ENCODE results near the gene STAG3. TPM values are rescaled to one million over a fixed set of nuclear protein-coding genes. Genes with fewer than 3 reads are reported as not detected.

The STAG3 gene
- total and polyA plus RNA-seq, 9 of the 15 experiments (the other 6 are each of a cell fraction or from before 2014, with no cell fraction given), result 0.54 to 2.5 (median 1.7) TPM

GRCh38 chr7:100158229-100159098 lies 19.3 kb upstream of the STAG3 start, which contains the start of gene TRAPPC14 (continued):
- TF ChIP-seq RREB1 (CRISPR knock-in tag; IDR thresholded peaks at IDR 0.05) (no peak), KDM5B (IDR thresholded peaks at IDR 0.05; ENCODE audit: insufficient replicate concordance, low read depth, low read length) (peak; percentile 29), MECOM (CRISPR knock-in tag; IDR thresholded peaks at IDR 0.05) (no peak)
- TF ChIP-seq, protein P1, sequence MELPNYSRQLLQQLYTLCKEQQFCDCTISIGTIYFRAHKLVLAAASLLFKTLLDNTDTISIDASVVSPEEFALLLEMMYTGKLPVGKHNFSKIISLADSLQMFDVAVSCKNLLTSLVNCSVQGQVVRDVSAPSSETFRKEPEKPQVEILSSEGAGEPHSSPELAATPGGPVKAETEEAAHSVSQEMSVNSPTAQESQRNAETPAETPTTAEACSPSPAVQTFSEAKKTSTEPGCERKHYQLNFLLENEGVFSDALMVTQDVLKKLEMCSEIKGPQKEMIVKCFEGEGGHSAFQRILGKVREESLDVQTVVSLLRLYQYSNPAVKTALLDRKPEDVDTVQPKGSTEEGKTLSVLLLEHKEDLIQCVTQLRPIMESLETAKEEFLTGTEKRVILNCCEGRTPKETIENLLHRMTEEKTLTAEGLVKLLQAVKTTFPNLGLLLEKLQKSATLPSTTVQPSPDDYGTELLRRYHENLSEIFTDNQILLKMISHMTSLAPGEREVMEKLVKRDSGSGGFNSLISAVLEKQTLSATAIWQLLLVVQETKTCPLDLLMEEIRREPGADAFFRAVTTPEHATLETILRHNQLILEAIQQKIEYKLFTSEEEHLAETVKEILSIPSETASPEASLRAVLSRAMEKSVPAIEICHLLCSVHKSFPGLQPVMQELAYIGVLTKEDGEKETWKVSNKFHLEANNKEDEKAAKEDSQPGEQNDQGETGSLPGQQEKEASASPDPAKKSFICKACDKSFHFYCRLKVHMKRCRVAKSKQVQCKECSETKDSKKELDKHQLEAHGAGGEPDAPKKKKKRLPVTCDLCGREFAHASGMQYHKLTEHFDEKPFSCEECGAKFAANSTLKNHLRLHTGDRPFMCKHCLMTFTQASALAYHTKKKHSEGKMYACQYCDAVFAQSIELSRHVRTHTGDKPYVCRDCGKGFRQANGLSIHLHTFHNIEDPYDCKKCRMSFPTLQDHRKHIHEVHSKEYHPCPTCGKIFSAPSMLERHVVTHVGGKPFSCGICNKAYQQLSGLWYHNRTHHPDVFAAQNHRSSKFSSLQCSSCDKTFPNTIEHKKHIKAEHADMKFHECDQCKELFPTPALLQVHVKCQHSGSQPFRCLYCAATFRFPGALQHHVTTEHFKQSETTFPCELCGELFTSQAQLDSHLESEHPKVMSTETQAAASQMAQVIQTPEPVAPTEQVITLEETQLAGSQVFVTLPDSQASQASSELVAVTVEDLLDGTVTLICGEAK (IDR thresholded peaks at IDR 0.05), result peak; percentile 95
- TF ChIP-seq, protein P1 (CRISPR knock-in tag; IDR thresholded peaks at IDR 0.05), result no peak

Data from K562 (cell line).